ENCODE measurements around the gene EFCC1.

Gene EFCC1

DNA sequence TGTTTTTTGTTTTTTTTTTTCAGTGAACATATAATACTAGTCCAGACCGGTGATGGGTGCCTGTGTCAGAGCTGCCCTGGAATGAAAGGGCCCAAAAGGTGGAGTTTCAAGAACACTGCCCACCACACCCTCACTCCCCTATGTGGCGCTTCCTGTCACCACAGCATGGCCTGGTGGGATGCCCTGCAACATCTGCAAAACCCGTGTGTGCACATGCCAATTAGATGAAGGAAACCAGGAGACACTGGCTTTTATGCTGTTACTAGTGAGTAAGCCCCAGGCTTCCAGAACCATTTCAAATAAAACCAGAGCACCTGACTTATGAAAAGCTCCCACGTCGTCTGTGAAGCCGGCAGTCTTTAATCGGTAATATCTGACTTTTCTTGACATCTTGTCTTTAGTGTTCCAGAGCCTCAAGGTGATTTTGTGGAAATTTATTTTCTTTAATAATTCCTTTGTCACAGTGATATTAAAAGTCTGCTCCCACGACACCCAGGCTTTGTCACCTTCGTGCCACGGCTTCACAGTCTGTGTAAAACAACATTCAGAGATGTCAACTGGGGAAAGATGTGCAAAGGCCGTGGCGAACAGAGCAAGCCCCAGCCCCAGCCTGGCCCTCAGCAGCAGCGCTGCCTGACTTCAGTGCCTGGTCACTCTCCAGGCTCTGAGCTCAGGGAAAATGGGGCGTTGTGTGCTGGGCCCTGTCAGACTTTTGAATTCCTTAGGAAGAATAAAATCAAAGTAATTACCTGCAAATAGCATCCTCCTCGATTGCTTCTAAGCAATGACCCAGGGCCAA lies 13.6 kb upstream of the EFCC1 start:
- no peaks in the 10 kb centered on the region for H3K9me2 ChIP-seq (replicated peaks; ENCODE audit: insufficient read depth, low read length)
- H3K4me3 ChIP-seq (ENCODE audit: low read length) = no peak overlapping the region
- no peak overlapping the region for H3K27ac ChIP-seq (ENCODE audit: low read length)
- no peak overlapping the region for H2AFZ ChIP-seq (ENCODE audit: low read length)
- H3K9ac ChIP-seq (ENCODE audit: low read length) = no peak overlapping the region
- H3K36me3 ChIP-seq (replicated peaks; ENCODE audit: insufficient read depth, low read length) = no peaks in the 10 kb centered on the region
- H4K20me1 ChIP-seq (ENCODE audit: insufficient read depth, low read length) = no peaks in the 10 kb centered on the region
- no peak overlapping the region for H3K4me2 ChIP-seq (ENCODE audit: low read depth, low read length)
- DNase-seq = no peak
- no peak for TF ChIP-seq EZH2 (optimal IDR thresholded peaks at IDR 0.05; ENCODE audit: low read depth, low read length)
- TF ChIP-seq EZH2phosphoT487 (IDR thresholded peaks at IDR 0.05; ENCODE audit: low read length) = no peak
- TF ChIP-seq, protein P1, sequence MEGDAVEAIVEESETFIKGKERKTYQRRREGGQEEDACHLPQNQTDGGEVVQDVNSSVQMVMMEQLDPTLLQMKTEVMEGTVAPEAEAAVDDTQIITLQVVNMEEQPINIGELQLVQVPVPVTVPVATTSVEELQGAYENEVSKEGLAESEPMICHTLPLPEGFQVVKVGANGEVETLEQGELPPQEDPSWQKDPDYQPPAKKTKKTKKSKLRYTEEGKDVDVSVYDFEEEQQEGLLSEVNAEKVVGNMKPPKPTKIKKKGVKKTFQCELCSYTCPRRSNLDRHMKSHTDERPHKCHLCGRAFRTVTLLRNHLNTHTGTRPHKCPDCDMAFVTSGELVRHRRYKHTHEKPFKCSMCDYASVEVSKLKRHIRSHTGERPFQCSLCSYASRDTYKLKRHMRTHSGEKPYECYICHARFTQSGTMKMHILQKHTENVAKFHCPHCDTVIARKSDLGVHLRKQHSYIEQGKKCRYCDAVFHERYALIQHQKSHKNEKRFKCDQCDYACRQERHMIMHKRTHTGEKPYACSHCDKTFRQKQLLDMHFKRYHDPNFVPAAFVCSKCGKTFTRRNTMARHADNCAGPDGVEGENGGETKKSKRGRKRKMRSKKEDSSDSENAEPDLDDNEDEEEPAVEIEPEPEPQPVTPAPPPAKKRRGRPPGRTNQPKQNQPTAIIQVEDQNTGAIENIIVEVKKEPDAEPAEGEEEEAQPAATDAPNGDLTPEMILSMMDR (IDR thresholded peaks at IDR 0.05; ENCODE audit: low read length) = no peak
- H3K79me2 ChIP-seq (ENCODE audit: low read length) = no peaks in the 10 kb centered on the region
- H3K4me1 ChIP-seq (ENCODE audit: low read length) = no peaks in the 10 kb centered on the region
- H3F3A ChIP-seq (ENCODE audit: insufficient read depth, low read length) = no peaks in the 10 kb centered on the region
- H3K9me3 ChIP-seq (replicated peaks; ENCODE audit: insufficient read depth, low read length) = no peaks in the 10 kb centered on the region
- H3K27me3 ChIP-seq (replicated peaks; ENCODE audit: insufficient read depth, low read length) = no peaks in the 10 kb centered on the region

DNA sequence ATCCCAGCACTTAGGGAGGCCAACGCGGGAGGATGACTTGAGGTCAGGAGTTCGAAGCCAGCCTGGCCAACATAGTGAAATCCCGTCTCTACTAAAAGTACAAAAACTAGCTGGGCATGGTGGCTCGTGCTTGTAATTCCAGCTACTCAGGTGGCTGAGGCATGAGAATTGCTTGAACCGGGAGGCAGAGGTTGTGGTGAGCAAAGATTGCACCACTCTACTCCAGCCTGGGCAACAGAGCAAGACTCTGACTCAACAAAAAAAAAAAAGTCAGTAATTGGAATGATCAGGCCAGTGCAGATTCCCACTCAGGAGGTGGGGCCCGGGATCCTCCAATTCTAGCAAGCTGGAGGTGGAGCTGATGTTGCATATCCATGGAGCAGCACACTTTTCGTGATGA lies 12.8 kb upstream of the EFCC1 start:
- TF ChIP-seq EZH2 (optimal IDR thresholded peaks at IDR 0.05; ENCODE audit: low read depth, low read length) (no peak), EZH2phosphoT487 (IDR thresholded peaks at IDR 0.05; ENCODE audit: low read length) (no peak)
- TF ChIP-seq, protein P1 (IDR thresholded peaks at IDR 0.05; ENCODE audit: low read length) = no peak
- no peaks in the 10 kb centered on the region for H3K79me2 ChIP-seq (ENCODE audit: low read length)
- H3K36me3 ChIP-seq (replicated peaks; ENCODE audit: insufficient read depth, low read length) = no peaks in the 10 kb centered on the region
- H3K4me1 ChIP-seq (ENCODE audit: low read length) = no peaks in the 10 kb centered on the region
- DNase-seq = no peak
- no peak overlapping the region for H3K4me2 ChIP-seq (ENCODE audit: low read depth, low read length)
- no peaks in the 10 kb centered on the region for H3K27me3 ChIP-seq (replicated peaks; ENCODE audit: insufficient read depth, low read length)
- H3K9me3 ChIP-seq (replicated peaks; ENCODE audit: insufficient read depth, low read length) = no peaks in the 10 kb centered on the region
- no peaks in the 10 kb centered on the region for H3K9me2 ChIP-seq (replicated peaks; ENCODE audit: insufficient read depth, low read length)
- no peak overlapping the region for H3K9ac ChIP-seq (ENCODE audit: low read length)
- H4K20me1 ChIP-seq (ENCODE audit: insufficient read depth, low read length) = no peaks in the 10 kb centered on the region
- H2AFZ ChIP-seq (ENCODE audit: low read length) = no peak overlapping the region
- no peak overlapping the region for H3K27ac ChIP-seq (ENCODE audit: low read length)
- no peaks in the 10 kb centered on the region for H3F3A ChIP-seq (ENCODE audit: insufficient read depth, low read length)
- H3K4me3 ChIP-seq (ENCODE audit: low read length) = no peak overlapping the region

DNA sequence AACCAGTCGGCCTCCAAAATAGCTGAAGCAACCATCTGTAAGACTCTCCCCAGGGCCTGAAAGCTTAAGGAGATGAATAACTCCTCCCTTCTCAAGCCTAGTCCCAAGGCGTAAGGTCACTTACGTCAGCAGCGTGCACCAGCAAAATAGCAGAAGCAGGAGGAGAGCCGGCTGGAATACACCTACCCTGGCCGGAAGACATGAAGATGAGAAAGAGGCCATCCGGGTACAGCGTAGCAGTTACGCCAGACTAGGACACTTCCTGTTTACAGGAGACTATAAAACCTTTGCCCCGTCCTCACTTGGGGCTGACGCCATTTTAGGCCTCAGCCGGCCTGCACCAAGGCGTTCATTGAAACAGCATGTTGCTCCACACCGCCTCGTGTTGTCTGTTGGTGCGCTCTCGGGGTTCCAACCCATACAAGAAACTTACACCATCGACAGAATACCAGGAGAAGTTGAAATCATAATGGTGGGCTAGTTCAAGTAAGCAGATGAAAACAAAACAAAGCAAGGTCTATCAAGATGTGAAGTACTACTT lies 9.7 kb upstream of the EFCC1 start:
- Histone ChIP-seq H3K4me3 (ENCODE audit: low read length) (no peak overlapping the region), H3K36me3 (replicated peaks; ENCODE audit: insufficient read depth, low read length) (no peaks in the 10 kb centered on the region), H3F3A (ENCODE audit: insufficient read depth, low read length) (no peaks in the 10 kb centered on the region), H3K27me3 (replicated peaks; ENCODE audit: insufficient read depth, low read length) (no peaks in the 10 kb centered on the region), H2AFZ (ENCODE audit: low read length) (no peak overlapping the region), H3K9me2 (replicated peaks; ENCODE audit: insufficient read depth, low read length) (no peaks in the 10 kb centered on the region), H3K4me2 (ENCODE audit: low read depth, low read length) (no peak overlapping the region), H3K9me3 (replicated peaks; ENCODE audit: insufficient read depth, low read length) (no peaks in the 10 kb centered on the region), H4K20me1 (ENCODE audit: insufficient read depth, low read length) (no peaks in the 10 kb centered on the region), H3K27ac (ENCODE audit: low read length) (no peak overlapping the region), H3K4me1 (ENCODE audit: low read length) (peaks cover 12% of the 10 kb centered on the region), H3K79me2 (ENCODE audit: low read length) (no peaks in the 10 kb centered on the region), H3K9ac (ENCODE audit: low read length) (no peak overlapping the region)
- no peak for DNase-seq
- no peak for TF ChIP-seq EZH2 (optimal IDR thresholded peaks at IDR 0.05; ENCODE audit: low read depth, low read length)
- TF ChIP-seq, protein P1 (IDR thresholded peaks at IDR 0.05; ENCODE audit: low read length) = no peak
- TF ChIP-seq EZH2phosphoT487 (IDR thresholded peaks at IDR 0.05; ENCODE audit: low read length) = no peak
